Activated T-cell treated with anti-CD3 and anti-CD28 coated beads, Interleukin-2, amount 50 U/mL, for 72 hours (primary cell): ENCODE measurements around the gene ELF1. TPM values are rescaled to one million over a fixed set of nuclear protein-coding genes. Genes with fewer than 3 reads are reported as not detected.
"Not testable (repeated sequence)": the region's sequence is repeated elsewhere in the genome, so short reads cannot be mapped to it uniquely, and the experiment has no call there.

ENCODE experiments used
- ATAC-seq, 2 donors: fragments of 150-1000 bp; cut with Tn5 transposase; replicated peaks in 1 of 2; 2 replicates each; pipeline ENCODE4 v1.10.0; 2021; ENCODE audit warnings: moderate library complexity in 2 of 2, mild to moderate bottlenecking in 1 of 2
- DNase-seq, 2 donors: peaks; one replicate each; pipeline ENCODE4 v3.0.0; 2021 to 2022; ENCODE audit warnings: mixed read lengths in 1 of 2
- H3K27ac Mint-ChIP-seq: one replicate; pipeline ENCODE4 v1.8.0; 2022; ENCODE audit warnings: mild to moderate bottlenecking, moderate library complexity, mixed read lengths
- H3K27me3 Mint-ChIP-seq: one replicate; pipeline ENCODE4 v1.8.0; 2022; ENCODE audit warnings: low read depth, mixed read lengths
- H3K36me3 Mint-ChIP-seq, 2 donors: one replicate each; pipeline ENCODE4 v1.8.0; 2022; ENCODE audit warnings: mixed read lengths in 2 of 2, mild to moderate bottlenecking in 1 of 2; ENCODE audit not compliant: insufficient read depth in 2 of 2
- H3K4me1 Mint-ChIP-seq: one replicate; pipeline ENCODE4 v1.8.0; 2022; ENCODE audit warnings: low read depth, mixed read lengths
- H3K4me3 Mint-ChIP-seq, 2 donors: one replicate each; pipeline ENCODE4 v1.8.0; 2022; ENCODE audit warnings: mild to moderate bottlenecking in 2 of 2, mixed read lengths in 2 of 2, moderate library complexity in 2 of 2
- H3K9me3 Mint-ChIP-seq, 2 donors: one replicate each; pipeline ENCODE4 v1.8.0; 2022; ENCODE audit warnings: mixed read lengths in 2 of 2
- total RNA-seq, 2 donors: library from RNA; stranded (reverse); gene quantifications; one replicate each; pipeline ENCODE4 v1.2.3, GENCODE V29; 2022

ELF1 gene
- total RNA-seq, 2 donors from 2014 or later = 106 to 117 TPM

- no peaks in the 10 kb centered on the region for H3K9me3 Mint-ChIP-seq
- H3K4me3 Mint-ChIP-seq = peak overlapping the region; percentile 2 to 22
- DNase-seq (no peak), ATAC-seq (no peak)
- H3K27ac Mint-ChIP-seq = no peak overlapping the region
- no peaks in the 10 kb centered on the region for H3K36me3 Mint-ChIP-seq
- H3K27me3 Mint-ChIP-seq = no peaks in the 10 kb centered on the region
- peaks cover 70% of the 10 kb centered on the region for H3K4me1 Mint-ChIP-seq
Measured at GRCh38 chr13:41054919-41055619, 36.0 kb upstream of the ELF1 start.

- DNase-seq (peak; percentile 41 to 48), ATAC-seq (peak in 1 of 2 donors; percentile 39)
- Mint-ChIP-seq H3K27me3 (no peaks in the 10 kb centered on the region), H3K4me3 (peak overlapping the region in 1 of 2 donors; percentile 28), H3K9me3 (peaks cover 0 to 3% of the 10 kb centered on the region in 2 donors), H3K36me3 (peaks cover 2 to 4% of the 10 kb centered on the region in 2 donors), H3K4me1 (peaks cover 72% of the 10 kb centered on the region), H3K27ac (no peak overlapping the region)
Measured at GRCh38 chr13:41054212-41054877, 35.2 kb upstream of the ELF1 start.

GRCh38 chr13:41053384-41053826 lies 34.3 kb upstream of the ELF1 start:
- ATAC-seq (no peak), DNase-seq (no peak)
- Mint-ChIP-seq H3K27ac (no peak overlapping the region), H3K4me1 (peaks cover 70% of the 10 kb centered on the region), H3K36me3 (peaks cover 5 to 12% of the 10 kb centered on the region in 2 donors), H3K9me3 (peaks cover 2 to 7% of the 10 kb centered on the region in 2 donors), H3K27me3 (no peaks in the 10 kb centered on the region), H3K4me3 (peak overlapping the region in 1 of 2 donors; percentile 28)

DNA sequence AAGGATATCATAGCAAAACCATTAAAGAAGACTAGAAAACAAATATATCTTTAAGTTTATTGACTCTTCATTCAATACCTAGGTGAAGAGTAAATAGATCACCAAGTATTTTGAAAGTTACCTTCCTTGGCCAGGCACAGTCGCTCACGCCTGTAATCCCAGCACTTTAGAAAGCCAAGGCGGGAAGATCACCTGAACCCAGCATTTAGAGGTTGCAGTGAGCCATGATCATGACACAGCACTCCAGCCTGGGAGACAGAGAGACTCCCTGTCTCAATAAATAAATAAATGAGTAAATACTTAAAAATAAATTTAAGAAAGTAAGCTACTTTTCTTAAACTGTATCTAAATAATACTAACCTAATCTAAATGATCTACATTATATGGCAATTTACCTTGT lies 33.3 kb upstream of the ELF1 start:
- Mint-ChIP-seq H3K27ac (no peak overlapping the region), H3K36me3 (peaks cover 5 to 12% of the 10 kb centered on the region in 2 donors), H3K9me3 (peaks cover 2 to 7% of the 10 kb centered on the region in 2 donors), H3K27me3 (no peaks in the 10 kb centered on the region), H3K4me3 (no peak overlapping the region), H3K4me1 (peaks cover 63% of the 10 kb centered on the region)
- DNase-seq = no peak
- no peak for ATAC-seq

- ATAC-seq = peak; percentile 95 to 97
- Mint-ChIP-seq H3K36me3 (peaks cover 10 to 24% of the 10 kb centered on the region in 2 donors), H3K27ac (no peak overlapping the region)
Measured at GRCh38 chr13:41049480-41050440, 30.6 kb upstream of the ELF1 start.

DNA sequence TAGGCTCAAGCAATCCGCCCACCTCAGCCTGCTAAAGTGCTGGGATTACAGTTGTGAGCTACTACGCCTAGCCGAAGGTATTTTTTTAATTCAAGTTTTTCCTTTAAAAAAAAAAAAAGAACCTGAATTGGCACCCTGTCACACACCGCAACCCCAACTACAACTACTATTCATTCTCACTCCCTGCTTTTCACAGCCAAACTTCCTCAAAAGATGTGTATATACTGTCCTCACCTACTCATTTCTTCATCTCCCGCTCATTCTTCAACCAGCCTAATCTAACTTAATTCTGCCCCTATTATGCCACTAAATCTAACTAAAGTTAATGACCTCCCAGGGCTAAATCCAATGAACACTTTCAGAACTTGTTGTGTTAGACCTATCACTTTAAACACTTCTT lies 29.5 kb upstream of the ELF1 start:
- Mint-ChIP-seq H3K9me3 (peaks cover 5 to 10% of the 10 kb centered on the region in 2 donors), H3K36me3 (peaks cover 10 to 30% of the 10 kb centered on the region in 2 donors), H3K4me3 (no peak overlapping the region), H3K27ac (peak overlapping the region; percentile 1), H3K4me1 (peaks cover 38% of the 10 kb centered on the region), H3K27me3 (no peaks in the 10 kb centered on the region)
- DNase-seq (no peak), ATAC-seq (no peak)

More at GRCh38 chr13:41049480-41050440, 30.6 kb upstream of the ELF1 start:
- no peak overlapping the region for H3K4me3 Mint-ChIP-seq
- peaks cover 5 to 10% of the 10 kb centered on the region in 2 donors for H3K9me3 Mint-ChIP-seq
- DNase-seq = no peak
- H3K27me3 Mint-ChIP-seq = no peaks in the 10 kb centered on the region
- peaks cover 45% of the 10 kb centered on the region for H3K4me1 Mint-ChIP-seq

DNA sequence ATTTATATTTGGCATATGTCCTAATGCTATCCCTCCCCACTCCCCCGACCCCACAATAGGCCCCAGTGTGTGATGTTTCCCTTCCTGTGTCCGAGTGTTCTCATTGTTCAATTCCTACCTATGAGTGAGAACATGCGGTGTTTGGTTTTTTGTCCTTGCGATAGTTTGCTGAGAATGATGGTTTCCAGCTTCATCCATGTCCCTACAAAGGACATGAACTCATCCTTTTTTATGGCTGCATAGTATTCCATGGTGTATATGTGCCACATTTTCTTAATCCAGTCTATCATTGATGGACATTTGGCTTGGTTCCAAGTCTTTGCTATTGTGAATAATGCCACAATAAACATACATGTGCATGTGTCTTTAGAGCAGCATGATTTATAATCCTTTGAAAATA lies 23.3 kb upstream of the ELF1 start:
- H3K9me3 Mint-ChIP-seq, H3K27me3 Mint-ChIP-seq, H3K27ac Mint-ChIP-seq, H3K4me3 Mint-ChIP-seq, DNase-seq, ATAC-seq: not testable (repeated sequence)
- Mint-ChIP-seq H3K36me3 (peaks cover 5 to 19% of the 10 kb centered on the region in 2 donors), H3K4me1 (peaks cover 23% of the 10 kb centered on the region)

GRCh38 chr13:41040584-41041334 lies 21.6 kb upstream of the ELF1 start:
- H3K27me3 Mint-ChIP-seq = no peaks in the 10 kb centered on the region
- H3K27ac Mint-ChIP-seq = peak overlapping the region; percentile 39
- peaks cover 23% of the 10 kb centered on the region for H3K4me1 Mint-ChIP-seq
- peak; percentile 35 to 36 for ATAC-seq
- no peak overlapping the region for H3K4me3 Mint-ChIP-seq
- H3K36me3 Mint-ChIP-seq = peaks cover 3 to 14% of the 10 kb centered on the region in 2 donors
- no peak for DNase-seq
- peaks cover 4 to 5% of the 10 kb centered on the region in 2 donors for H3K9me3 Mint-ChIP-seq

GRCh38 chr13:41039746-41040145 lies 20.6 kb upstream of the ELF1 start:
- no peak overlapping the region for H3K27ac Mint-ChIP-seq
- ATAC-seq = no peak
- no peaks in the 10 kb centered on the region for H3K27me3 Mint-ChIP-seq
- DNase-seq = no peak
- peaks cover 0 to 7% of the 10 kb centered on the region in 2 donors for H3K36me3 Mint-ChIP-seq
- peaks cover 0 to 2% of the 10 kb centered on the region in 2 donors for H3K9me3 Mint-ChIP-seq
- peaks cover 29% of the 10 kb centered on the region for H3K4me1 Mint-ChIP-seq
- H3K4me3 Mint-ChIP-seq = no peak overlapping the region

GRCh38 chr13:41036557-41036956 lies 17.4 kb upstream of the ELF1 start:
- H3K4me1 Mint-ChIP-seq = peaks cover 48% of the 10 kb centered on the region
- H3K36me3 Mint-ChIP-seq, H3K27me3 Mint-ChIP-seq, H3K4me3 Mint-ChIP-seq, H3K27ac Mint-ChIP-seq, DNase-seq, ATAC-seq, H3K9me3 Mint-ChIP-seq: not testable (repeated sequence)

DNA sequence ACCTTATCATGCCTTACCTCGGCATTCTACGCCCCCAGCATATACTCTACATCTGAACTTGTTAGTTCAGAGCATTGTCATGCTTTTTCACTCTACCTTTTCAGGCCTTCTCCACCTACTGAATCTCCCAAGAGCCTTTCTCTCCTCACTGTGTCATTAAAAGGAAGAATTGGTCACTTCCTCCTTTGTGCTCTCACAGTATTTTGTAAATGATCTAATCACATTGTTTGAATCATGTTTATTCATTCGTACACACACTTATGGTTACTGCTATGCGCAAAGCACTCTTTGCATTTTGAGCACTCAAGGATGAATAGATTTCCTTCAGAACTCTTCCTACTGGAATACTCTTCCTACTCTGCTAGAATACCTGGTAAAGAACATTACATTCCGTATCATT lies 15.8 kb upstream of the ELF1 start:
- ATAC-seq (peak in 1 of 2 donors; percentile 45), DNase-seq (no peak)
- no peaks in the 10 kb centered on the region for H3K27me3 Mint-ChIP-seq
- H3K4me1 Mint-ChIP-seq = peaks cover 43% of the 10 kb centered on the region
- no peaks in the 10 kb centered on the region for H3K36me3 Mint-ChIP-seq
- H3K4me3 Mint-ChIP-seq = no peak overlapping the region
- no peaks in the 10 kb centered on the region for H3K9me3 Mint-ChIP-seq
- no peak overlapping the region for H3K27ac Mint-ChIP-seq

- Mint-ChIP-seq H3K9me3 (no peaks in the 10 kb centered on the region), H3K27ac (no peak overlapping the region), H3K4me3 (no peak overlapping the region), H3K4me1 (peaks cover 39% of the 10 kb centered on the region), H3K36me3 (no peaks in the 10 kb centered on the region), H3K27me3 (no peaks in the 10 kb centered on the region)
- DNase-seq = no peak
- no peak for ATAC-seq
Measured at GRCh38 chr13:41034382-41034781, 15.3 kb upstream of the ELF1 start.
